SK-N-MC (cell line): ENCODE results near the gene KRT5.

Source experiments
- EZH2 ChIP-seq: fragments of 200-600 bp; sonication (generic); IDR thresholded peaks from one replicate; pipeline ENCODE4 v1.6.1; 2017; ENCODE audit warnings: antibody characterized with exemption
- FOXP2 ChIP-seq: optimal IDR thresholded peaks from 2 replicates; pipeline ENCODE3; 2011; ENCODE audit warnings: mild to moderate bottlenecking, moderate library complexity; ENCODE audit not compliant: insufficient read depth; ENCODE audit errors: extremely low read length, control extremely low read depth
- POLR2AphosphoS5 ChIP-seq: IDR thresholded peaks from 2 replicates; pipeline ENCODE4 v1.6.1; 2012; ENCODE audit warnings: mild to moderate bottlenecking, low read depth, low read length, borderline replicate concordance

GRCh38 chr12:52496590-52497071 lies 23.6 kb downstream of the KRT5 start:
- no peak for TF ChIP-seq POLR2AphosphoS5
- TF ChIP-seq EZH2: no peak
- TF ChIP-seq FOXP2: no peak
